Effector CD4-positive, alpha-beta T cell (primary cell): ENCODE data around the gene HELB.

ENCODE experiments used
- DNase-seq: peaks from one replicate; pipeline ENCODE4 v3.0.0-alpha.2; 2020
- total RNA-seq: gene quantifications from one replicate; lab custom pipeline; 2026; lab: John Stamatoyannopoulos, UW

HELB gene
- 140 reads per million, percentile 88 among the genes with 10 or more reads in this experiment for total RNA-seq

DNA sequence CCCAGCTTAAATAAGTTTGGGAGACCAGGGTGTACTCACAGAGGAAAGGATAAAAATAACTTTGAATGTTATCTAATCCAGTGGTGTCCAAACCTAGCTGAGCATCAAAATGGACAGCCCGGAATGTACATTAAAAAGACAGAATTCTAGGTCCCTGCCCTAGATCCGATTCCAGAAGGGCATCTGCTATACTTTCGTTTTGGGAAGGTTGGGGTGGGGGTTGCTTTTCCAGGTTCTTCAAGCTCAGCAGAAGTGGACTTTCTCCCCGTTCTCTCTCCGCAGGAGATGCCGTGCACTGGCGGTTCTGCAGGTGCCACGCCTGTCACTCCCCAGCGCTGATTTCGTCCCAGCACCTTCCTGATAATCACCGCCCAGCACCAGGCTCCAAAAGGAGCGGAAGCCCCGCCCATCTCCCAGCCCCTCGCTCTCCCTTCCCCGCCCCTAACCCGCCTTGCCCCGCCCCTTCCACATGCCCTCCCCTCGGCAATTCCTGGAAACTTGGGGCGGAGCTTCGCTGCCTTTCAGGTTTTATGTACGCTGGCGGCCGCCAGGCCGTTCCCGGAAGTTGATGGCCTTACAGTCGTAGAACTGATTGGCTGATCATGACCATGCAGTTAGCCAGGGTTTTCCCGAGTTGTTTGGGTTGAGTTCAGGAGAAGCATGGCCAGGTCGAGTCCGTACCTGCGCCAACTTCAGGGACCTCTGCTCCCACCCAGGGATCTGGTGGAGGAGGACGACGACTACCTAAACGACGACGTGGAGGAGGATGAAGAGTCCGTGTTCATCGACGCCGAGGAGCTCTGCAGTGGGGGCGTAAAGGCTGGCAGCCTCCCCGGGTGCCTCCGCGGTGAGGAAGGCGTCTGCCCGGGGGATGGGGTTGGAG lies at the start of gene HELB:
Gene HELB, plus strand, starts transcription at position 550 of the 883 bp plus-strand sequence. Its CDS starts 111 bp downstream, at position 661.
- peak; percentile 92 for DNase-seq

DNA sequence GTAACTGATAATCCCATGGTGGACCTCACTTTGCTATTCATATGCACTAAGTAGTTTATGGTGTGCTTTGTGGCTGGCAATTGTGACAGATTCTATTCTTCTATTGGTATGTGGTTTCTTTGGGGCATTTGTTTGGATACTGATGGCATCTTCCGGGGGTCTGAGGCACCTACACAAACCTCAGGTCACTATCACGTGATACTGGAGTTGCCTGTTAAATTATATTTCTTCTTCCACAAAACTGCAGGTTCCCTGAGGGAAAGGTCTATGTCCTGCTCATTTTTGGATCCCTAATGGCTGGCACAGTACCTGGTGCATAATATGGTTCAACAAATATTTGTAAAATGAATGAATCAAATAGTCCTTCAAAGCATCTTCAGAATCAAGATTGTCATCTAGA lies 49.5 kb upstream of the HELB start:
- no peak for DNase-seq

DNA sequence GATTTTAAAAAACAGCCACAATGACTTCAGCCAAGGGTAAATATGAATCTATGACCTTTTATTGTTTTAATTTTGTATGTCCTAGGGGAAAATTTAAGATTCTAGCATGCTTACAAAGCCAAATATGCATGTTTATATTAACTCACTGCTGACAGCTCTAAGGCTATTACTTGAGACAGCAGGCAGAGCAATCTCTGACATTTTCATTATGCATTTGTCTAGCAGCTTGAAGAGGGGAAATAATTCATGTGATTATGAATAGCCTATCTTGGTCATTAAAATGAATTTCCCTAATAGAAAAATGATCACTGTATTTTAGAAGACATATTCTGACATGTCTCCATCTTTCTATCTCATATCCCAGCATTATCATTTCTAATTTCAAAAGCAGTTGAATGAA lies 46.6 kb upstream of the HELB start:
- DNase-seq, result no peak

DNA sequence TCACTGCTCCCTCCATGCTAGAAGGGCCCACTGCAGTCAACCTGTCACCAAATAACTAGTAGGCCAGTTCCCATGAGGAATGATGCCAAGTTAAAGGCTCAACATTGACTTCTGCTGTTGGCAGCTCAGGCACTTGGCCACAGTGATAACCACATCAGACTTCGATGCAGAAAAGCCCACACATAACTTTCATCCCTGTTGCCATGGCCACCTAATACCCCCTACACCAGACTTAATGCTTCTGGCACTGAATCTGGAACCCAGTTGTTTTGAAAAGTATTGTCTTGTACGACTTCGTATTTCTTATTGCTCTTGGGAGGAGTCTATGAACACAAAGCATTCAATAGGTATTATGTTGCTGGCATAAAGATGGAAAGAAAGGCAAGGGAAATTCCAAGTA lies 44.3 kb upstream of the HELB start:
- DNase-seq, result no peak

DNA sequence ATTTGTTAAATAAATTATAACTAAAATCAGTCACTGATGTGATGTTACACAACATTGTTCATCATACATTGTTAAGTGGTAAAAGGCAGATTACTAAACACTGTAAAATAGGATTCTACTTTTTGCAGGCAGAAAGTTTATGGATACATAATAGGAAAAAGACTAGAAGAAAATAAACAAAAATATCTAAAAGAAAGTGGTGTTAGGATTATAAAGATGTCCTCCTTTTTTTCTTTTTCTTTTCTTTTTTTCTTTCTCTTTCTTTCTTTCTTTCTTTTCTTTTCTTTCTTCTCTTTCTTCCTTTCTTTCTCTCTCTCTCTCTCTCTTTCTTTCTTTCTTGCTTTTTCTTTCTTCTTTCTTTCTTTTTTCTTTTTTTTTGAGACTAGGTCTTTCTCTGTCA lies 39.6 kb upstream of the HELB start:
- no peak for DNase-seq

DNA sequence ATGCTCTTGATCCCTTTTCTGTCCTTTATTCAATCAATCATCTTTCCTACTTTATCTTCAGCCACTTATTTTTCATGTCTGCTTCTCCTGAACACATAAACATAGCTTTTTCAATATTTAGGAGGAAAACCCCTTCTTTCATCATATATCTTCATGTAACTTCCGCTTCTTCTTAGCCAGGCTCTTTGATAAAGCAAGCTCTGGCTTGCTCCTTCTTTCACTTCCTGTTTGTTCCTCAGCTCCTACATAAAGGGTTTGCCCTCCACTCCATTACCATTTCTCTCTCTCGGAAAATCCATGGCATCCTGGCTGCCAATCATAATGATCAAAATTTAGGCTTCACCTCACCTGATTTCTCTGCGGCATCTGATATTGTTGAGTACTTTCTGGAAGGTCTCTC lies 33.7 kb upstream of the HELB start:
- no peak for DNase-seq

- no peak for DNase-seq
These were observed 33.2 kb upstream of the HELB start for GRCh38 chr12:66269142-66269541.

- DNase-seq, result peak; percentile 7
These were observed 32.4 kb upstream of the HELB start for GRCh38 chr12:66269757-66270383.

DNA sequence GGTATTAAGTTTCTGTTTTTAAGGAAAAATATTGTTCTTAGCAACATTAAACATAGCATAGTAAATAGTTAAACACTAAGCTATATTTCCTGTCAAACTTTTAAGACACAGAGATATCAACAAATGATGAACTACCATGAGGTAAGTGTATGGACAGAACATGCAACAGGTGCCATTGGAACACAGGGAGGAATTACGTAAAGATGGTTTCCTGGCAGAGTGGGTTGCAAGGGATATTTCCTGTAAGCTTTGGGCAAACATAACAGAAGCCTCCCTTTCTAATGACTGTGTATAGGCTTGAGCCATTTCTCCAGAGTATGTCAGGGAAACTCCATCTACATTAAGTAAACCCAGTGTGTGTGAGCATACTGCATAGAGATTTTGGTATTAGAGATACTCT lies 31.7 kb upstream of the HELB start:
- DNase-seq, result no peak

GRCh38 chr12:66272650-66273049 lies 29.6 kb upstream of the HELB start:
- DNase-seq, result no peak

GRCh38 chr12:66273147-66273546 lies 29.1 kb upstream of the HELB start:
- DNase-seq, result no peak

- no peak for DNase-seq
These were observed 27.3 kb upstream of the HELB start for GRCh38 chr12:66275040-66275439.

DNA sequence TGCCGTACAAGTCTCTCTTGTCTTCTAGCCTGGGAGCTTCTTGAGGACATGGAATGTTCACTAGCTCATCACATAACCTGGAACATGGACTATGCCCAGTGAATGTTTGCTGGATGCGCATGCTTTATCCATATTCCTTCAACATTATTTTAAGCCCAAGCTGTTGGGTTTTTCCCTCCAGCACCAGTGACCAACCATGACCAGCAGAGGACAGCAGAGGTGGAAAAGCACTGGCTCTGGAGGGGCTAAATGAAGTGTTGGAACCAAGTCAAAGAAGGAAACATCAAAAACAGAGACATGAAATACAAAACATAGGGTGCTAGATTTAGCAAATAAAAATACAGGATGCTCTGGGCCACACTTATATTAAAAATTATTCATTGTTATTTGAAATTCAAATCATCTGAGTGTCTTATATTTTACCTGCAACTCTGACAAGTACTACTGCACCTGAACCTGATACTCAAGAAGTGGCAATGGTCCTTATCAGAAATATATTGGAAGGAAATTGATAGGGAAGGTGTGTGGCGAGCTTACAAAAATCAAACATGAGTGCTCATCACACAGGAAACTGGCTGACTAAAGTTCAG lies 23.1 kb upstream of the HELB start:
- DNase-seq, result peak; percentile 25

DNA sequence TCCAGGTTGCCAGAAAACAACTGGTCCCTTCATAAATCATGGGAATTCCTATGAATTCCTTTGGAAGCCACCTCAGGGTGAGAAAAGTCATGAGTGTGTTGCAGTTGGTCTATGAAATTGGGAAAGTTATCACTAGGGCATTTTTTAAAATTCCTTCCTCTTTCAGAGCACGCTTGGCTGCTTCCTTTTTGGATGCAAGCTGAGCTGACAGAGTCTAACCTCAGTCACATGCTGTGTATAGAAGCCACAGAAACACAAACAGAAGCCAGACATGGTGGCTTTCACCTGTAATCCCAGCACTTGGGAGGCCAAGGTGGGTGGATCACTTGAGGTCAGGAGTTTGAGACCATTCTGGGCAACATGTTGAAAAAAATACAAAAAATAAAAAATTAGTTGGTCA lies 21.7 kb upstream of the HELB start:
- no peak for DNase-seq

GRCh38 chr12:66282244-66282643 lies 20.0 kb upstream of the HELB start:
- DNase-seq, result no peak

DNA sequence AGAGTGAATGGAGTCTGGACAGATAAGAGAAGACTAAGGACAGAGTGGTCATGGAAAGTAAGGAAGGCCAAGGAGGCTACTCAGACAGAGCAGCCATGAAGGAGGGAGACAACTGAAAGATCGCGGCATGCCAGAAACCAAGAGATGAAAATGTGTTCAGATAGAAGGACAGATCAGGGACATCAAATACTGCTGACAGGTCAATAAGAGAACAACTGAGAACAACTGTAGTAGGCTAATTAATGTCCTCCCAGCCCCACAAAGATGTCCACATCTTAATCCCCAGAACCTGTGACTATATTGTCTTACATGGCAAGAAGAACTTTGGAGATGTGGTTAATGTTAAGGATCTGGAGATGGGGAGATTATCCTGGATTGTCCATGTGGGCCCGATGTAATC lies 15.0 kb upstream of the HELB start:
- DNase-seq, result no peak

DNA sequence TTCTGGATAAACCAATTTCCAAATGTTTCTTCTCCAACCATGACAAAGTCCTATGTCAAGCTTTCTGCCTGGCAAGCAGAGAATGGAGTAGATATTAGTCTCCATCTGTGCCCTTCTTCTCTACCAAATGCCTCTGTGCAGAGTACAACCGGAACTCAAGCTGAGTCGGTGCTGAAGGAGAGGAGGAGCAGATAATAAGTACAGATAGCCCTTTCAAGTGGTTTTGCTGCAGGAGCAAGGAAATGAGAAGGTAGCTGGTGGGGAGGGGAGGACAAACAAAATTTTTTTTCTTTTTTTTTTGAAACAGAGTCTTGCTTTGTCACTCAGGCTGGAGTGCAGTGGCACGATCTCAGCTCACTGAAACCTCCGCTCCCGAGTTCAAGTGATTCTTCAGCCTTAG lies 14.2 kb upstream of the HELB start:
- peak; percentile 51 for DNase-seq

- no peak for DNase-seq
These were observed 12.8 kb upstream of the HELB start for GRCh38 chr12:66289485-66289884.

GRCh38 chr12:66290716-66291200 lies 11.5 kb upstream of the HELB start:
- no peak for DNase-seq

DNA sequence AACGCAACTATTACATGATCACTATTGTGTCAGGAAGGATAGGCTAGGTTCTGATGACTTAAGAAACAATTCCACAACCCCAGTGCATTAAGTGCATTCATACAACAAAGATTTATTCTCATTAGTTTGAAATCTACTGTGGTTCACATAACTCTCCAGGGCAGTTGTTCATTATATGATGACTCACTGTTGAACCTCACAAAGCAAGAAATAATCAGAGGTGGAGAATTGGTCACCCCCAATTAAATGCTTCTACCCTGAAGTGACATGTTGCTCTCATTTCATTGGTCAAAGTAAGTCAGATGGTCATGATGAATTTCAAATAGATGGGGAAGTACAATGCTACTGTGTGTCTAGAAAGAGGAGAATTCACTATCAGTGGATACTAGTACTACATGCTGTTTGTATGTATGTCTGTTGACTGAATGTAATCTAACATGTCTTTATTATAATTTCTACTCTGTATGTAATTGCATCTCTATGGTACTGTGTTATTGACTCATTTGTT lies 6.1 kb upstream of the HELB start:
- DNase-seq, result no peak

GRCh38 chr12:66297080-66297479 lies 5.2 kb upstream of the HELB start:
- no peak for DNase-seq

DNA sequence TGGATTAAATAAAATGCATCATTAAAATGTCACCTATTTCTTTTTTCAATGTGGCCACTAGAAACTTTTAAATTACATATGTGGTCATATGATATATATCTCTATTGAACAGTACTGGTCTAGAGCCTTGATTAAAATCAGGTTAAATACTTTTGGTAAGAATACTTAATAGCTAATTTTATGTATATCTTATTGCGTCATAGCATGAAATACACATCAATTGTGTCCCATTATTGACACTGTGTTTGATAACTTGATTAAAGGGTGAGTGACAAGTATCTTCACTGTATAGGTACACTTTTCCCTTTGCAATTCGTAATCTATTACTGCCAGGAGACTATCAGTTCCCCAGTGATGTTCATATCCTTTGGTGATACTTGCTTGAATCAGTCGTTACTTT lies 4.4 kb upstream of the HELB start:
- no peak for DNase-seq

- DNase-seq, result no peak
These were observed 505 bp downstream of the HELB start for GRCh38 chr12:66302827-66303169.
